Liver (tissue), 9 donors: ENCODE results near the gene SORBS2. TPM values are rescaled to one million over a fixed set of nuclear protein-coding genes. Genes with fewer than 3 reads are reported as not detected.
"Not testable (repeated sequence)": the region's sequence is repeated elsewhere in the genome, so short reads cannot be mapped to it uniquely, and the experiment has no call there.

Source experiments
- DNase-seq: peaks from one replicate; pipeline ENCODE4 v3.0.0-alpha.2; 2017; ENCODE audit warnings: low spot score
- H3K27ac ChIP-seq, 2 donors: one replicate each; pipeline ENCODE4 v1.7.0; 2013; ENCODE audit warnings: inconsistent platforms in 2 of 2, low read length in 2 of 2, control low read depth in 1 of 2, low read depth in 1 of 2, mild to moderate bottlenecking in 1 of 2
- H3K27me3 ChIP-seq, 4 donors: one replicate each; pipeline versions ENCODE4 v1.6.1 to v1.7.0; 2013; ENCODE audit warnings: low read length in 3 of 4, inconsistent platforms in 1 of 4, mild to moderate bottlenecking in 1 of 4, moderate library complexity in 1 of 4; ENCODE audit not compliant: control insufficient read depth in 4 of 4, insufficient read depth in 4 of 4
- H3K36me3 ChIP-seq, 4 donors: one replicate each; pipeline versions ENCODE4 v1.6.1 to v1.7.0; 2013; ENCODE audit warnings: low read length in 3 of 4, mild to moderate bottlenecking in 3 of 4, low read depth in 1 of 4, moderate library complexity in 1 of 4; ENCODE audit not compliant: control insufficient read depth in 4 of 4, insufficient read depth in 3 of 4
- H3K4me1 ChIP-seq, 4 donors: one replicate each; pipeline versions ENCODE4 v1.6.1 to v1.7.0; 2013; ENCODE audit warnings: low read length in 3 of 4, mild to moderate bottlenecking in 3 of 4, moderate library complexity in 1 of 4; ENCODE audit not compliant: control insufficient read depth in 4 of 4, insufficient read depth in 4 of 4
- H3K4me3 ChIP-seq, 3 donors: one replicate each; pipeline versions ENCODE4 v1.6.1 to v1.7.0; 2013; ENCODE audit warnings: low read length in 3 of 3, control low read depth in 1 of 3, low read depth in 1 of 3, mild to moderate bottlenecking in 1 of 3
- H3K9ac ChIP-seq, 2 donors: one replicate each; pipeline ENCODE4 v1.7.0; 2013; ENCODE audit warnings: low read length in 2 of 2, mild to moderate bottlenecking in 2 of 2, moderate library complexity in 2 of 2, control low read depth in 1 of 2, low read depth in 1 of 2
- H3K9me3 ChIP-seq, 4 donors: one replicate each; pipeline versions ENCODE4 v1.6.1 to v1.7.0; 2013; ENCODE audit warnings: low read length in 3 of 4; ENCODE audit not compliant: control insufficient read depth in 4 of 4
- CTCF ChIP-seq: fragments of 150-350 bp; IDR thresholded peaks from 2 replicates; pipeline ENCODE4 v1.5.1; 2017; ENCODE audit warnings: improper control_type of control experiment, low read depth, low read length; ENCODE audit not compliant: missing input control
- FOXA1 ChIP-seq: IDR thresholded peaks from 2 replicates; pipeline ENCODE4 v1.6.1; 2016; ENCODE audit warnings: antibody characterized with exemption
- FOXA2 ChIP-seq: IDR thresholded peaks from 2 replicates; pipeline ENCODE4 v1.6.1; 2016; ENCODE audit warnings: antibody characterized with exemption
- GABPA ChIP-seq, 2 donors: IDR thresholded peaks in 1 of 2; conservative IDR thresholded peaks in 1 of 2; 2 replicates each; pipeline ENCODE4 v1.6.1; 2016; ENCODE audit warnings: antibody characterized with exemption in 2 of 2, mild to moderate bottlenecking in 1 of 2, moderate library complexity in 1 of 2
- HNF4G ChIP-seq: IDR thresholded peaks from 2 replicates; pipeline ENCODE4 v1.6.1; 2016; ENCODE audit warnings: antibody characterized with exemption
- JUND ChIP-seq, 2 donors: IDR thresholded peaks; 2 replicates each; pipeline ENCODE4 v1.6.1; 2016; ENCODE audit warnings: antibody characterized with exemption in 2 of 2
- NR2F2 ChIP-seq: IDR thresholded peaks from 2 replicates; pipeline ENCODE4 v1.6.1; 2016; ENCODE audit warnings: antibody characterized with exemption
- RXRA ChIP-seq, 2 donors: IDR thresholded peaks; 2 replicates each; pipeline ENCODE4 v1.6.1; 2017 to 2018; ENCODE audit warnings: antibody characterized with exemption in 2 of 2, mild to moderate bottlenecking in 1 of 2
- SP1 ChIP-seq: IDR thresholded peaks from 2 replicates; pipeline ENCODE4 v1.6.1; 2018; ENCODE audit warnings: antibody characterized with exemption, mild to moderate bottlenecking
- YY1 ChIP-seq: IDR thresholded peaks from 2 replicates; pipeline ENCODE4 v1.6.1; 2016; ENCODE audit warnings: antibody characterized with exemption, mild to moderate bottlenecking
- ZBTB33 ChIP-seq: IDR thresholded peaks from 2 replicates; pipeline ENCODE4 v1.6.1; 2016; ENCODE audit warnings: antibody characterized with exemption
- WGBS: extraction: QIAGEN DNeasy Blood & Tissue Kit; methylation state at CpG from one replicate; pipeline ENCODE4 v1.1.7; 2013; 5-methylcytosine and 5-hydroxymethylcytosine counted together
- polyA plus RNA-seq, 2 donors: library from polyadenylated mRNA; stranded (reverse) in 1 of 2; unstranded in 1 of 2; fragments of 200-250 nt in 1 of 2; fragments of >200 nt in 1 of 2; fragmentation: Nextera tagmentation in 1 of 2; extraction: Ambion mirVana in 1 of 2; gene quantifications; one replicate each; pipeline versions ENCODE4 v1.2.1 to v1.2.3, GENCODE V29; 2013 to 2015
- total RNA-seq, 2 donors: library from RNA; depleted of rRNA; stranded (reverse); fragments of >200 nt; gene quantifications; one replicate each; pipeline ENCODE4 v1.2.3, GENCODE V29; 2014
- TF ChIP-seq, protein P1 (sequence below): IDR thresholded peaks from 2 replicates; pipeline ENCODE4 v1.6.1; 2016; ENCODE audit warnings: antibody characterized with exemption
- donor health status: healthy.
- donor health status: healthy.
- donor health status: healthy.
- donor health status: healthy.
- donor health status: healthy.

SORBS2 gene
- total and polyA plus RNA-seq, 4 donors = 23.3 to 136 (median 59.6) TPM

GRCh38 chr4:185560316-185560715 lies 251.7 kb downstream of the SORBS2 start:
- WGBS = 92% methylated on average over 5 of the region's 5 CpGs
- no peak overlapping the region for H3K4me3 ChIP-seq
- no peak for DNase-seq
- H3K27ac ChIP-seq = no peak overlapping the region
- no peaks in the 10 kb centered on the region for H3K27me3 ChIP-seq
- no peaks in the 10 kb centered on the region for H3K36me3 ChIP-seq
- H3K9ac ChIP-seq = no peak overlapping the region
- peaks cover 0 to 3% (median 0%) of the 10 kb centered on the region in 4 donors for H3K9me3 ChIP-seq
- H3K4me1 ChIP-seq = no peaks in the 10 kb centered on the region
- TF ChIP-seq RXRA (IDR thresholded peaks at IDR 0.05) (no peak), HNF4G (no peak), FOXA1 (no peak), GABPA (IDR thresholded peaks at IDR 0.05 in 1 of 2, conservative IDR thresholded peaks at IDR 0.05 in 1 of 2) (no peak), JUND (IDR thresholded peaks at IDR 0.05) (no peak), NR2F2 (no peak), CTCF (no peak)
- TF ChIP-seq, protein P1, sequence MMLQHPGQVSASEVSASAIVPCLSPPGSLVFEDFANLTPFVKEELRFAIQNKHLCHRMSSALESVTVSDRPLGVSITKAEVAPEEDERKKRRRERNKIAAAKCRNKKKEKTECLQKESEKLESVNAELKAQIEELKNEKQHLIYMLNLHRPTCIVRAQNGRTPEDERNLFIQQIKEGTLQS = no peak

GRCh38 chr4:185559915-185560281 lies 252.1 kb downstream of the SORBS2 start:
- Histone ChIP-seq H3K4me1 (no peaks in the 10 kb centered on the region), H3K4me3 (no peak overlapping the region), H3K27ac (no peak overlapping the region), H3K9me3 (peaks cover 0 to under 1% (median 0%) of the 10 kb centered on the region in 4 donors), H3K36me3 (no peaks in the 10 kb centered on the region), H3K9ac (no peak overlapping the region), H3K27me3 (no peaks in the 10 kb centered on the region)
- TF ChIP-seq YY1 = no peak
- TF ChIP-seq GABPA (IDR thresholded peaks at IDR 0.05 in 1 of 2, conservative IDR thresholded peaks at IDR 0.05 in 1 of 2) = no peak
- TF ChIP-seq JUND (IDR thresholded peaks at IDR 0.05) = no peak
- no peak for TF ChIP-seq FOXA2
- TF ChIP-seq, protein P1 = no peak
- TF ChIP-seq FOXA1 = no peak
- TF ChIP-seq RXRA (IDR thresholded peaks at IDR 0.05) = no peak
- TF ChIP-seq ZBTB33 = no peak
- TF ChIP-seq NR2F2 = no peak
- no peak for TF ChIP-seq SP1
- DNase-seq = no peak
- 65% methylated on average over 4 of the region's 4 CpGs for WGBS

DNA sequence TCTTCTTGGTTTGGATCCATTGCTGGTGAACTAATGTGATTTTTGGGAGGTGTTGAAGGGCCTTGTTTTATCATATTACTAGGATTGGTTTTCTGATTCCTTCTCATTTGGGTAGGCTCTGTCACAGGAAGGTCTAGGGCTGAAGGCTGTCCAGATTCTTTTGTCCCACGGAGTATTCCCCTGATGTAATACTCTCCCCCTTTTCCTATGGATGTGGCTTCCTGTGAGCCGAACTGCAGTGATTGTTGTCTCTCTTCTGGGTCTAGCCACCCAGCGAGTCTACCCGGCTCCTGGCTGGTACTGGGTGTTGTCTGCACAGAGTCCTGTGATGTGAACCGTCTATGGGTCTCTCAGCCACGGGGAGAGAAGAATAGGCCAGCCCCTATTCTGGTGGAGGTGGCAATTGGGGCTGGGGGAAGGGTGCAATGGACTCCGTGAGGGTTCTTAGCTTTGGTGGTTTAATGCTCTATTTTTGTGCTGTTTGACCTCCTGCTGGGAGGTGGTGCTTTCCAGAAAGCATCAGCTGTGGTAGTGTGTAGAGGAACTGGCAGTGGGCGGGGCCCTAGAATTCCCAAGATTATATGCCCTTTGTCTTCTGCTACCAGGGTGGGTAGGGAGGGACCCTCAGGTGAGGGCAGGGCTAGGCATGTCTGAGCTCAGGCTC lies 252.6 kb downstream of the SORBS2 start:
- H3K9me3 ChIP-seq, H3K9ac ChIP-seq, H3K4me1 ChIP-seq, H3K36me3 ChIP-seq, H3K4me3 ChIP-seq, H3K27ac ChIP-seq, H3K27me3 ChIP-seq, DNase-seq: not testable (repeated sequence)
- 77% methylated on average over 8 of the region's 8 CpGs for WGBS
